ENCODE data around the gene PCDHB4.
"Not testable (repeated sequence)": the region's sequence is repeated elsewhere in the genome, so short reads cannot be mapped to it uniquely, and the experiment has no call there.

PCDHB4 gene

GRCh38 chr5:141094481-141095262 is 26.9 kb upstream of the PCDHB4 start, which contains the start of gene PCDHB2:
TSS of gene PCDHB2 (plus strand) at chr5:141094615. CDS start at chr5:141094791, 176 bp downstream.
- Histone ChIP-seq H2AFZ (ENCODE audit: low read depth, low read length) (no peak within 1 kb of the TSS), H3K9me3 (ENCODE audit: insufficient read depth, low read length) (no peaks in the 10 kb centered on the region), H3K27me3 (ENCODE audit: low read depth, low read length) (no peaks in the 10 kb centered on the region), H3K9ac (ENCODE audit: low read length) (no peak within 1 kb of the TSS), H3K27ac (ENCODE audit: low read length) (no peak within 1 kb of the TSS), H3K36me3 (replicated peaks; ENCODE audit: low read depth, low read length) (no peaks in the 10 kb centered on the region), H3K4me2 (ENCODE audit: low read length) (no peak within 1 kb of the TSS), H3K79me2 (ENCODE audit: low read length) (no peaks in the 10 kb centered on the region), H3K4me3 (ENCODE audit: low read length) (no peak within 1 kb of the TSS), H3K4me1 (ENCODE audit: low read length) (no peaks in the 10 kb centered on the region), H4K20me1 (ENCODE audit: insufficient read depth, low read length) (no peaks in the 10 kb centered on the region)
- TF ChIP-seq EZH2phosphoT487 (IDR thresholded peaks at IDR 0.05; ENCODE audit: low read depth) (no peak), CTCF (IDR thresholded peaks at IDR 0.05; ENCODE audit: low read depth, low read length) (no peak)

- H3K27me3 ChIP-seq (ENCODE audit: low read depth, low read length): no peaks in the 10 kb centered on the region
- H2AFZ ChIP-seq (ENCODE audit: low read depth, low read length): no peak overlapping the region
- H3K36me3 ChIP-seq (replicated peaks; ENCODE audit: low read depth, low read length): no peaks in the 10 kb centered on the region
- H3K79me2 ChIP-seq (ENCODE audit: low read length): no peaks in the 10 kb centered on the region
- no peaks in the 10 kb centered on the region for H3K9me3 ChIP-seq (ENCODE audit: insufficient read depth, low read length)
- no peak overlapping the region for H3K9ac ChIP-seq (ENCODE audit: low read length)
- H3K4me3 ChIP-seq (ENCODE audit: low read length): no peak overlapping the region
- no peaks in the 10 kb centered on the region for H4K20me1 ChIP-seq (ENCODE audit: insufficient read depth, low read length)
- no peak for TF ChIP-seq EZH2phosphoT487 (IDR thresholded peaks at IDR 0.05; ENCODE audit: low read depth)
- TF ChIP-seq CTCF (IDR thresholded peaks at IDR 0.05; ENCODE audit: low read depth, low read length): no peak
- H3K27ac ChIP-seq (ENCODE audit: low read length): no peak overlapping the region
- no peaks in the 10 kb centered on the region for H3K4me1 ChIP-seq (ENCODE audit: low read length)
- H3K4me2 ChIP-seq (ENCODE audit: low read length): no peak overlapping the region
Observed at GRCh38 chr5:141095263-141095641, 26.4 kb upstream of the PCDHB4 start.

GRCh38 chr5:141096181-141096580 is 25.4 kb upstream of the PCDHB4 start:
- H3K4me2 ChIP-seq (ENCODE audit: low read length); H3K27me3 ChIP-seq (ENCODE audit: low read depth, low read length); H3K27ac ChIP-seq (ENCODE audit: low read length); H3K36me3 ChIP-seq (replicated peaks; ENCODE audit: low read depth, low read length); H3K79me2 ChIP-seq (ENCODE audit: low read length); H4K20me1 ChIP-seq (ENCODE audit: insufficient read depth, low read length); H2AFZ ChIP-seq (ENCODE audit: low read depth, low read length); H3K9me3 ChIP-seq (ENCODE audit: insufficient read depth, low read length); H3K4me1 ChIP-seq (ENCODE audit: low read length); H3K9ac ChIP-seq (ENCODE audit: low read length); H3K4me3 ChIP-seq (ENCODE audit: low read length): not testable (repeated sequence)

- not testable (repeated sequence) for H3K9me3 ChIP-seq (ENCODE audit: insufficient read depth, low read length); H3K4me1 ChIP-seq (ENCODE audit: low read length); H3K27me3 ChIP-seq (ENCODE audit: low read depth, low read length); H3K27ac ChIP-seq (ENCODE audit: low read length); H3K4me2 ChIP-seq (ENCODE audit: low read length); H4K20me1 ChIP-seq (ENCODE audit: insufficient read depth, low read length); H3K9ac ChIP-seq (ENCODE audit: low read length); H3K4me3 ChIP-seq (ENCODE audit: low read length); H3K36me3 ChIP-seq (replicated peaks; ENCODE audit: low read depth, low read length); H2AFZ ChIP-seq (ENCODE audit: low read depth, low read length); H3K79me2 ChIP-seq (ENCODE audit: low read length)
Observed at GRCh38 chr5:141096586-141096985, 25.0 kb upstream of the PCDHB4 start.

GRCh38 chr5:141100243-141100805 is 21.3 kb upstream of the PCDHB4 start, which contains the start of gene PCDHB3:
TSS of gene PCDHB3 (plus strand) at chr5:141100473. CDS start at chr5:141100650, 177 bp downstream.
- no peaks in the 10 kb centered on the region for H3K36me3 ChIP-seq (replicated peaks; ENCODE audit: low read depth, low read length)
- H3K27ac ChIP-seq (ENCODE audit: low read length): no peak within 1 kb of the TSS
- no peaks in the 10 kb centered on the region for H3K4me1 ChIP-seq (ENCODE audit: low read length)
- no peaks in the 10 kb centered on the region for H4K20me1 ChIP-seq (ENCODE audit: insufficient read depth, low read length)
- no peak within 1 kb of the TSS for H3K4me2 ChIP-seq (ENCODE audit: low read length)
- no peaks in the 10 kb centered on the region for H3K27me3 ChIP-seq (ENCODE audit: low read depth, low read length)
- H3K79me2 ChIP-seq (ENCODE audit: low read length): no peaks in the 10 kb centered on the region
- no peaks in the 10 kb centered on the region for H3K9me3 ChIP-seq (ENCODE audit: insufficient read depth, low read length)
- no peak within 1 kb of the TSS for H2AFZ ChIP-seq (ENCODE audit: low read depth, low read length)
- H3K9ac ChIP-seq (ENCODE audit: low read length): no peak within 1 kb of the TSS
- H3K4me3 ChIP-seq (ENCODE audit: low read length): no peak within 1 kb of the TSS
- TF ChIP-seq EZH2phosphoT487 (IDR thresholded peaks at IDR 0.05; ENCODE audit: low read depth) (no peak), CTCF (IDR thresholded peaks at IDR 0.05; ENCODE audit: low read depth, low read length) (no peak)
